Stimulated activated CD4-positive, alpha-beta T cell treated with anti-CD3 and anti-CD28 coated beads, Interleukin-4, amount 100 ng/mL, for 1 hour (primary cell): ENCODE results near the gene MRPL46.
"Not testable (repeated sequence)": the region's sequence is repeated elsewhere in the genome, so short reads cannot be mapped to it uniquely, and the experiment has no call there.

ENCODE experiments used
- DNase-seq: peaks from one replicate; pipeline ENCODE4 v3.0.0-alpha.2; 2020

Gene MRPL46

DNA sequence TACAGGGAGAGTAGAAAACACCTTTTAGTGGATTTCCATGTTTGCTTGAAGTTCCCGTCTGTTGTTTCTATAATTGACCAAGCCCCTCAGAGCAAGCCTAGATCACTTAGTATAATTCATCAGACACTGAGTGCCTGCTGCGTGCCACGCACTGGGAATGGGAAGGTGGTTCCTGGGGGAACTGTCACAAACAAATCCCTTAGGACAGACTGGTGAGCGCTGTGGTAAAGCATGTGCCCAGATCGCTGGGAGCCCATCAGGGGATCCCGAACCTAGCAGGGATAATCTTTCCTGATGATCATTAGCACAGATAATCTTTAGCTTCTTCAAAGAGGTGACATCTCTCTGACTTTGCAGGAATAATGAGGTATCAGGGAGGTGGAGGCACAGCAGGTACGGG lies 9.9 kb upstream of the MRPL46 start:
- no peak for DNase-seq

DNA sequence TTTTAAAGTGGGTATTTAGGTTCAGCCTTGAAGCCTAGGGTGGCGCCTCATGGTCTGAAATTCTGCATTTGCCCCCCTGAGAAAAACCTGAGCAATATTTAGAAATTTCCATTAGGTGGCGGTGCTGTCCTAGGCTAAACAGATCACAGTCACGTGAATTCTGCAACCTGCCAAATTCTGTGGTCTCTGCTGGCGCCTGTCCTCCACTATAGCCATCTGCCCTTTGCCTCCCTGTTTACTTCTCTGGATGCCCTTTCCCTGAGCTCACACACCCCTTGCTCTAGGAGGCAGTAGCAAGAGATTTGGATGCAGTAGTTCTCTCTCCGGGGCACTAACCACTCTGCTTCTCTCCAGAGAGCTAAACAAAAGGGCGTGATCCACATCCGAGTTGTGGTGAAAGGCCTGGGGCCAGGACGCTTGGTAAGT lies 9.5 kb upstream of the MRPL46 start:
- no peak for DNase-seq

DNA sequence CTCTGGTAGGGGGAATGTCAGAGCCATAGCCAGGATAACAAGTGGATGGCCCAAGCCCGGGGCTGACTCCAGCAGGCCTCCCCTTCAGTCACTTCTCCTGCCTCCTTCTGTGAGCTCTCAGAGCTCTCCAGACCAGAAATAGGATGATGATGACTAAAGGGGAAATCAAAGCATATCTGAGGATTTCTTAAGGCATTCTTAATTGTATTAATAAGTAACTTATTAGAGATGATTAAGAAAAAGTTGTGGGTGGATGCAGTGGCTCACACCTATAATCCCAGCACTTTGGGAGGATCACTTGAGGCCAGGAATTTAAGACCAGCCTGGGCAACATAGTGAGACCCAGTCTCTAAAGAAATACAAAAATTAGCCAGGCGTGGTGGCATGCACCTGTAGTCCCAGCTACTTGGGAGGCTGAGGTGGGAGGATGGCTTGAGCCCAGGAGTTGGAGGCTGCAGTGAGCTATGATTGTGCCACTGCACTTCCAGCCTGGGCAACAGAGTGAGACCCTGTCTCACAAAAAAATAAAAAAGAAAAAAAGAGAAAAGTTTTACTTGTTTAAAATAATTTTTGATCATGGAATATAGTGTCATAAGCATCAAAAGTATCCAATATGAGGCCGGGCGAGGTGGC lies 6.6 kb upstream of the MRPL46 start:
- not testable (repeated sequence) for DNase-seq

DNA sequence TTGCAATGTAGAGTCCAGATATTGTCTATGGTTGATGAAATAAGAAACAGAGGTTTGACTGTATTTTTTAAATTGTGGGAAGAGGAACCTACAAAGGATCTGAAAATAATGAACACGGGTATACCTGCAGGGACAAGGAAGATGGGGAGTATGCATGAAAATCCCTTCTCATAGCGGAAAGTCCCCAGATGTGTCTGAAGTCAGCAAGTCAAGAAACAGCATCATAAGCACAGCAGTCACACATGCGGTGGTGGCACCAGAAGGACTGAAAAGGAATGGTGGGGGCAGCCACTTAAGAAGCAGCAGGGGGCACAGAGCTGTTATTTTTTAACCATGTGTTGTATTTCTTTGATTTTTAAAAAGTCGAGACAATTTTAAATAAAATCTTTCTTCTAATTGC lies 5.0 kb upstream of the MRPL46 start:
- DNase-seq: no peak

DNA sequence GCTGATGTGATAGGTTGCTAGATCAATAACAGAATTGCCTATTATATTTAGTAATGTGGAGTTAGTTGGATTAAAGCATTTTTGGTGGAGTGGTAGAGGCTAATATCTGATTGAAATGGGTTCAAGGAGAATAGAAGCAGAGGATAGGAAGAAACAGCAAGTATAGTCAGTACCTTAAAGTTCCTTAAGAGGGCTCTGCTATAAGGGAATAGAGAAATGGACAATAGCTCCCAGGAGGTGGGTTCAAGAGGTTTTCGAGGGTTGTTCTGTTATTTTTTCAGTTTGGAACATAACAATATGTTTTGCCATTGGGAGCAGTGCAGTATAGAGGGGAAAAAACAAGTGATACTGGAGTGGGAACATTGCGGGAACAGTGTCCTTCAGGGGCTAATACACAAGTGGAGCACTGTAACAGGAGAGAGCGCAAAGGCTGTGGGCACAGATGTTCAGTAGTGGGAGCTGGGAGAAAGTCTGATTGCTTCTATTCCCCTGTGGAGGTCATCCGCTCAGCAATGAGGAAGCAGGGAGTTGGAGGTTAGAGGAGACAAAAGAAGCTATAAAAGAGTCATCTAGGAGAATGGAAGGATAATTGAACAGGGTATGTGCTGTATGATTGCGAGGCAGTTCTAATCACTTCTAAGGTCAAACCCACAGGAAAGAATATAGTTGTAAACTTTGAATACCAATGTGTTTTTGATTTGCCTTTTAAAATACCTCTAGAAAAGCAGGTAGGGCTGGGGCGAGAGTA lies 3.6 kb upstream of the MRPL46 start:
- DNase-seq: no peak

DNA sequence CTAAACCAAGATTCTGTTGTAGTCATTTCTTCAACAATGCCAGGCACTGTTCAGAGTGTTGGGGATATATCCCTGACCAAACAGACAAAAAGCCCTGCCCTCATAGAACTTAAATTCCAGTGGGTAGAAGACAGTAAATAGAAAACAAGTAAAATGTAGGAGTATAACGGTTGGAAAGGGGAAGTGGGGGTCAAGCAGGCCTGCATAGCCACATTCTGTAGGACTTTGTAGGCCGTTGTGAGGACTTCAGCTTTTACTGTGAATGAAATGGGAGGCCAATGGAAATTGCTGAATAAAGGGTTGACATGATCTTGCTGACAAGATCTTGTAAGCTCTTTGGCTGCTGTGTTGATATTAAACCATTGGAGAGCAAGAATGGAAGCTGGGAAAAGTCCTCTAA lies 2.1 kb upstream of the MRPL46 start:
- no peak for DNase-seq

DNA sequence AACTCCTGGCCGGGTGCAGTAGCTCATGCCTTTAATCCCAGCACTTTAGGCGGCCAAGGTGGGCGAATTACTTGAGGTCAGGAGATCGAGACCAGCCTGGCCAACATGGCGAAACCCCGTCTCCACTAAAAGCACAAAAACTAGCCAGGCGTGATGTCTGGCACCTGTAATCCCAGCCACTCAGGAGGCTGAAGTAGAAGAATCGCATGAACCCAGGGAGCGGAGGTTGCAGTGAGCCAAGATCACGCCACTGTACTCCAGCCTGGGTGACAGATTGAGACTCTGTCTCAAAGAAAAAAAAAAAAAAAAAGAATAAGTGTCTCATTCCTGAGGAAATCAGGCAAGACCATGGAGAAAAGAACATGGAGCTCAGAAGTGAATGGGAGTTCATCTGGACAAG lies 1.5 kb upstream of the MRPL46 start:
- DNase-seq: not testable (repeated sequence)

DNA sequence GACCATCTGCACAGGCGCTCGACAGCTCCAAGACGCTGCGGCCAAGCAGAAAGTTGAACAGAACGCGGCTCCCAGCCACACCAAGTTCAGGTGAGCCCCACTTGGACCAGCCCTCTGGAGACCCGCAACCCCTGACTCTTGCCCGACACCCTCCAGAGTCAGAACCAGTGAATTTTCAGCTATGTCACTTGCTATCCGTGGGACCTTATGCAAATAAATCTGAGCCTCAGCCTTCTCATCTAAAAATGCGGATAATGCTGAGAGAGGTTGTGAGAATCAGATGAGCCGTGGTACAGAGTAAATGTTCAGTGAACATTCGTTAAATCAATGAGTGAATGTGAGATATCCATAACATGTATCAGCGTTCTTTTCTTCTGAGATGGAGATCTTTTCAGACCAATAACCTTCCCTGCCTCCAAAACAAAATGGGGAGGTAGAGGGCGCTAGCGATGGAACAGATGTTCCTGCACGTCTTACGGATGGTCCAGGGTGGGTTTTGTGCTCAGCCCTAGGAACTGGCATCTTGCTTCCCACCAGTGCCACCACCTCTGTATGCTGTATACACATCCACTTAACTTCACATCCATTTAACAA lies 844 bp upstream of the MRPL46 start:
- no peak for DNase-seq

DNA sequence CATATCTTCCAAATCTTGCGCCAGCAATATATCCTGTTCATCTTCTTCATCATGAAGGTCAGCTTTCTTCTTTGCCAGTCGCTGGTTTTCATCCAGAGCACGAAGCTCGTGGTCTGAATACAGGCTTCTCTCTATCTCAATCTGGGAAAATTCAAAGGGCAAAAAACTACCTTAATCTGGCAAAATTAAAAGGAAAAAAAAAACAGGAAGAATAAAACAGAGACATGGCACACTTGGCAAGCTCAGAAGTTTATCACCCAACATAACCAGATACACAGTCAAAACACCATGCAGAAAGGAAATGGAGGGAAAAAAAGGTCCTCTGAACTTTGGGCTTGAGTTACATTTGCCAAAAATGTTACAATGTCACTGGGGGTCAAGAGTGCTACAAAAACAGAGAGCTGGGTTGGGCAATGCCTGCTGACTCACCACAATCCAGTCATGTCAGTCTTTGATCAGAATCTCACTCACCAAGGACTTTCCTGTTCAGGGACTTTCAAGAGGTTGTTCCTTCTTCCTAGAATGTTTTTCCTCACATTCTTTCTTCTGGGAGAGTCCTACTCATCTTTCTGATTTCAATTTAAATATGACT lies 1.5 kb downstream of the MRPL46 start:
- DNase-seq: no peak

DNA sequence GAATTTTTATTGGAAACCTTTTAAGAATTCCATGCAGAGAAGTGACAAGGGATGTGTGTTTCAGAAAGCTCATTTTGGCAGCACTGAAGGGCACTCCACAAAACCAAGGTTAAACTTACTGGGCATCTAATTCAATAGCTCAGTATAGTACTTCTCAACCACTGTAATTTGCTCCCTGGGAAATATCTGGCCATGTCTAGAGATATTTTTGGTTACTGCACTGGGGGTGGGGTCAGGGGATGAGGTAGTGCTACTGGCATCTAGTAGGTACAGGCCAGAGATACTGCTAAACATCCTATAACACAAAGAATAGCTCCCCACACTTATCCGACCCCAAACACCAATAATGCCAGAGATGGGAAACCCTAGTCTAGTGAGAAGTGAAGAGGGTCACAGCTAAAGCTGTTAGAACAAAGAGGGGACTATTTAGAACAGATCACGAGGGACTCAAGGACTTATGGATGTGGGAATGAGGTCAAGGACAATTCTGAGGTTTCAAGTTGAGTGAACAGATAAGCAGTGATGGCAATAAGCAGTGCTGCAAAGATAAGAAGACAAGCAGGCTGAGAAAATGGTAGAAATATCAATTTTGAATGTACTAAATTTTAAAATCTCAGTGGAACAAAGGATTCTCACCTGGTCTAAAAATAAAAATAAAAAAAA lies 3.2 kb downstream of the MRPL46 start:
- no peak for DNase-seq

DNA sequence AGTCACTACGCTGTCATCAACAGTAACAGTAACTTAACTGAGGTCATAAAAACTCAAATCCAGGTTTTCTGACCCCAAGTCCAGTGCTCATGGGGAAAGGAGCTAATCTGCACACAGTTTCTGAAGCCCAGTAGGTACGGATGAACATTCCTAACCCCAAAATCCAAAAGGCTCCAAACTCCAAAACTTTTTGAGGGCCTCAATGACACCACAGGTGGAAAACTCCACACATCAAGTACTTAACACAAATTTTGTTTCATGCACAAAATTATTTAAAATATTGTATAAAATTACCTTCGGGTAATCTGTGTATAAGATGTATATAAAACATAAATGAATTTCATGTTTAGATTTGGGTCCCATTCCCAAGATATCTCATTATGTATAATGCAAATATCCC lies 10.5 kb downstream of the MRPL46 start:
- no peak for DNase-seq

DNA sequence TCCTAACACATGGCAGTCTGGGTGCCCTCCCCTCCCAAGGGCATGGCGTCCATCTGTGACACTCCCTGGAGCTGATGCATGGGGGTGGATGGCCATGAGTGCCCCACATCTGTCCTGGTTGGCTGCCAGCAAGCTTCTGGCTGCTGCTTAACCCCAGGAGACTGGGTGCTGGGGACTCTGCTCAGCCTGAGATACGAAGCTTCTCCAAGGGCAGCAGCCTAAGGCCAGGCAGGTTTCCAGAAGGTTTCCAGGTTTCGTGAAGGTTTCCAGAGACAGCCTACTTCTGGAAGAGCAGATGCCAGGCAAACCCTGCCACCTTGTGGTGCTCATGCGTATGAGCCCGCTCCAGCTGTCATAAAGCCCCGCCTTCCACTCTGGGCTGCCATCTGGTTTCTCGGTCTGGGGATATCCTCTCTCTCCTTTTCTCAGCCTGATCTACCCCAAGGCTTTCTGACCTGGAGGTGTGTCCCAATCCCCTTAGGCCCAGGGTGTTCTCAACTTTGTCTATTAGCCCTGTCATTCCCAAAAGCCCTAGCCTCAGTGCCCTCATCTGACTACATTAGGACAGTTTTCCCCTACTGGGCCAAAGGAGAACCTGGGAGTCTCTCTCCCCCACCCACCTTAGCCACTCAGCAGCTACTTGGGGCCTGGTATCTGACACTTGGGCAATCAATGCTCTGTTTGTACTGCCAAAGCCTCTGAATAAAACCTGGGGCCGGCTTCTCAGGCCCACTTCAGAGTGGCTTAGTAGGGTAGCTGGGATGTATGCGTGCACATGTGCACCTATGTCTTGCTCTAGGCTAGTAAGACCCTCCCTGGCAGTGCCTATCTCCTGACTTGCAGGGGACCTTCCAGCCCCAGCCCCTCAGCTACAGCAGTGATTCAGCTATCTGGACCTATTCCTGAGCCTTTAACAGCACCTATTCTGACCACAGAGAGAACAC lies 12.0 kb downstream of the MRPL46 start:
- peak; percentile 46 for DNase-seq

DNA sequence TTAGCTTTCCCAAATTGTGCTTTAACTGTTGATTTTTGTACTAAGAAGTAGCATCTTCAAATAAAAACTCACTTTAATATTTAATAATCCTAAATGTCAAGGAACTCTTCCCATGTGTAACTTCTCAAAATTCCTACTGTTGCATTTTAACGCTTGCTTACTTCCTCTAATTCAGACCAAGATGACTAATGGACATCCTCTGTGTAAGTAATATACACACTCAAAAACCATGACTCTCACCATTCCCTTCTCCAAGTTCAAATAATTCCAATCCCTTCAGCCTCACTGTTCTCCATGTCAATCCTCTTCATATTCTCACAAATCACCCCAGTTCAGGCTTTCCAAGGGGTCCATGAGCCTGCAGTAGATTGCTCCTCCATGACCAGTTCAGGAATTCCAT lies 13.0 kb downstream of the MRPL46 start:
- no peak for DNase-seq

DNA sequence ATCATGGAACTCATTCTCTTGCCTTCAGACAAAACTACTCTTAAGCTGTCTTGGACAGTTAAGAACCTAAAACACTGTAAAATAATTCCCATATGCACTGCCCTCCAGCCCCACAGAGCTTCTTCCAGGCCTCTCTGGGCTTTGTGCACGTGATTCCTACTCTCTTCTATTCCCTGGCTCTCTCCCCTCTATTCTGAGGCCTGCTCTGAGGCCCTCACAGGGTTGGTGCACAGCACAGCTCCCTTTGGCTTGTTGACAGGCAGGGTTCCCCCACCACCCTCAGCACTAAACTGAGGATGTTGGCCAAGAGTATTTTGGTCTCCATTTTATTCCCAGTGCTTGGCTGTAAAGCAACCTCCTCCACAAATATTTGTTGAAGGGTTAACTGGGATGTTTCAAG lies 13.5 kb downstream of the MRPL46 start:
- DNase-seq: no peak

DNA sequence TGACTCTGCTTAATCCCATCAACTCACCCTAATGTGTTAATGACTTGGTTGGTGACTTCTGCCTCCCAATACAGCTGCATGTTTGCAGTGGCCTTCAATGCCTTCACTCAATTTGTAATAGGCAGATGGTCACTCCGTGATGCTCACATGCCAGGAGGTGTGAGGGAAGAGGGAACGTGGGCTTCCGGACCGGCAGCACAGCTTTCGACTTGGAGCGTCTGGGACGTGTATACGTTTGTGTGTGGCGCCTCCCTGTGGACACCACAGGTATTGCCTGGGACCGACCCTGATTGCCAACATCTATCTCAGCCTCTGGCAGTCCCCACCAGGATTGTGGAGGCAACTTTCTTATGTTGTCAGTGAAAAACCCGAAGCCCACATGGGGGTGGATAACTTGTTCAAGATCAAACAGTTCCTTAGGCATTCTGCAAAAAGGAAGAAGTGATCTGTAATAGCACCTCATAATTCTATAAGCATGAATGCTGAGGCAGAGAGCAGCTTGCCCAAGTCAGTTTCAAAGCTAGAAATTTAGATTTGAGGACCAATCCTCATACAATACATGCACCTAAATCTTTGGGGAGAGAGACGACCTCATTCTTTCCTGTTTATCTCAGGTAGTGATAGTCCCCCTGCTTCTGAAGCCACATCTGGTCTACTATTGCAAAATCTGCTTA lies 16.9 kb downstream of the MRPL46 start:
- peak; percentile 64 for DNase-seq

DNA sequence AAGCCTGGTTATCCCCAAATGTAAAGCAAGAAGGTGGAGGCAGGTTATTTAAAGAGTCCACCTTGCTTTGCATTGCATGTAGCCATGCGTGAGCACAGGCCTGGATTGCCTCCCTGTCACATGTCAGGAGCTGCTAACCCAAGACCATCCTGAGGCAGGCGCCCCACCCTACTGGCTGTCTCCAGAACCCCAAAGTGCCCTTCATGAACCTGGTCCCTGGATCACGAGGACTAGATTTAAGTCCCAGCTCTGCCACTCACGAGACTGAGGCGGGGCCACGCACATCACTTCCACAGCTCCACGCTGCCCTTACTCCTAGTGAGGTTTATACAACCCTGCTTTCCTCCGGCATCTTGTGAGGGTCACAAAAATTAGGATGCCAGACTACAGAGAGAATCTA lies 17.6 kb downstream of the MRPL46 start:
- no peak for DNase-seq

DNA sequence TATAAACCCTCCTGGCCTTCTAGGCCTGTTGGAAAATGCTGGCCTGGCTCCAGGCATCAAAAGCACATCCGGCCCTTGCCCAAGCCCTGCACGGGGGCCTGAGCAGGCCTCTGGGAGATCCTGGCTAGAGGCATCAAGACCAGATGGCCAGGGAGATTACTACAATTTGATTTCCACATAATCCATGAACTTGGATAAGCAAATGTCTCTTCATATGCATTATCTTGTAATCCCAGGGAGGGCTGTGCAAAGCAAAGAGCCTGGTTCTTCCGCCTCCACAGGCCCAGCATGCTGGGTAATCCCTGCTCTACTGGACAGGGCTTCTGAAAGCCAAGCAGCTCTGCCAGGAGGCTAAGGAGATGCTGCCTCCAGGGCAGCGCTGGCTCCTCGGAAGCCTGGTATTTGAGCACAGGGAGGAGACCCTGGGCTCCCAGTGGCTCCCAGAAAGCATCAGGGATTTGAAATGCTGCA lies 18.2 kb downstream of the MRPL46 start:
- DNase-seq: no peak

DNA sequence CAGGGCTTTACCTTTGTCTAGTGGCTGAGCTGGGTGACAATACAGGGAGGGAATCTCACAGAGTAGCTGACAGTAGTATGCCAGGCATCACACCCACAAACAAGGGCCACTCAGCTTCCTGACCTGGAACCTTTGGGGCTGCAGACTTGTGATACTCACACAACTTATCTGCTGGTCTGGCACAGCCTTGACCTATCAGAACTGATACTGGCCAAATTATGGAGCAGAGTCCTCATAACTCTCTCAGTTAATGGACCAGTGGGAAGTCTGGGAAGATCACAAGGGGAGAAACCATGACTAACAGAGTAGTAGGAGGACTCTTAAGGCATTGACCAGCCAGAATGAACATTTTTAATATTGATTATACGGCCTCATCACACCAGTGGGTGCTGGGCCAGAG lies 19.4 kb downstream of the MRPL46 start:
- DNase-seq: no peak

DNA sequence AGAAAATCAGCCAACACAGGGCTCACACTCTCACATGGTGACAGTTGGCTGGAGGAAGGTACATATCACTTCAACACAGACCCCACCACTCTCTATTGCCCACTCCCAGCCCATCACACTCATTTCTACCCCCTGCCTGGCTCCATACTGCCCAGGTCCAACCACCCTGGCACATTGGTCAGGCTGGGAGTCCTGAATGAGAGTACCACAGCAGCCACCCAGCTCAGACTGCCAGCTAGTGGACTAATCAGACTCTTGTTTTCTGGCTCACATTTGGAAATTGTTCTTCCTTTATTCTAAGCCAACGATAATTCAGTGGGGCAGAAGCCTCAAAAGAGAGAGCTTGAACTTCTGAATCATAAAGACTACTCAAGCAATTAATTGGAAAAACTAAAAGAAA lies 20.0 kb downstream of the MRPL46 start:
- DNase-seq: no peak

DNA sequence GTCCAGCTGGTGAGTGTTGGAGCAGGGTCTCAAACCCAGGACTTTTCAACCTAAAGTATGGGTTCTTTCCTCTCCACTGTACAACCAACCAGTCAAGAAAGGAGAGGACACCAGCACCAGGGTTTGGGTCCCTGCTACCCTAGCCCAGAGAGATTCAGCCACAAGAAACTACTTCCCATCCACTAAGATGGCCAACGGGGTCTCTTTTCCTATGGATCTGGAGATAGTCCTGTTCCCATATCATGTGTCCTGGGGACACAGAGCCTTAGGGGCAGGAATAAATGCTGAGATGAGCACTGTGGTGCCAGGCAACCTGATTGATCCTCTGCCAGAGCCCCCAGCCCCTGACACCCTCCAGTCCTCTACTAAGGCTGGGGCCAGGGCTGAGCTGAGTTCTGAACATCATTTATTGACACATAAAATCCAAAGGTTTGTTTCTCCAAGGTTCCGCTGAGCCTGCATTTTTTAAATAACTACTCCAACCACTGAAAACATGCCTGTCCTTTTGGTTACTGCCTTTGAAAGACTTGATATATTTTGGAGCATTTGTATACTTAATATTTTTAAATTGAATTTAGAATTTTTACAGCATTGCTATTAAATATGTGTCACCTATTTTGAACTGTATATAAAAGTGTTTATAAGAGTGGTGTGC lies 26.0 kb downstream of the MRPL46 start:
- no peak for DNase-seq

DNA sequence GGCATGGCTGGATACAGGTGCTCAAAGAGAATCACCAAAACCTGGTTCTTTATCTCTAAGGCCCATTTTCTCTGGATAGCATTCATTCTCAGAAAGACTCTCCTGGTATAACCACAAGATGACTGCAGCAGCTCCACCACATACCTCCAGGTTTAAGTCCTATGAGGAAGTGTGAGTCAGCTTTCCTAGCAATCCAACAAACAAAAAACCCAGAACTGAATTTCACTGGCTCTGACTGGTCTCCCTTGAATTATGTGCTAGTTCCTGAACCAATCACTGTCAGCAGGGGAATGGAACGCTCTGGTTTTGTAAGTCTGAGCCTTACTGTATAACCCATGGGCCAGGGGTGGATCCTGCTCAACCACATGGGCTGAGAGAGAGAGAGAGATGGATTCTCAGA lies 27.2 kb downstream of the MRPL46 start:
- DNase-seq: no peak
